ENCODE results near the gene UBE2U.

Gene UBE2U

DNA sequence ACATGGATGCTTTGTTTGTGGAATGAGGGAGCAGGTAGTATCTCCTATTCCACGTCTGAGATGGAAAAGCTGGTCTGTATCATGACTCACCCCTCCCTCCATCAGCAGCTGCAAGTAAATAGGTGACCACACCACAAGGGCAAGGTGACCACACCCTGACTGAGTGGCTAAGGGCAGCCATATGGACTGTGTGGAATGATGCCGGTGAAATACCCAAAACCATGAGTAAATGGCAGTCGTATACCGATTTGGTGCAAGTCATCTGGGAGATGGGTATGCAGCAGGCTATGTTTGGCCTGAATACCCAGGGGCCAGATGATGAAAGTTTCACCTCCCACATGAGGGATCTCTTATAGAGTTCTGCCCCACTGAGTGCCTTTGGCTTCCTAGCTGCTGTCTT, 15.8 kb upstream of the UBE2U start:
- Histone ChIP-seq H3K27me3 (ENCODE audit: low read length) (no peaks in the 10 kb centered on the region), H3F3A (ENCODE audit: insufficient read depth) (no peaks in the 10 kb centered on the region), H3K4me3 (ENCODE audit: insufficient read depth, low read length, poor library complexity, severe bottlenecking) (no peak overlapping the region), H3K36me3 (ENCODE audit: low read length) (no peaks in the 10 kb centered on the region), H3K9me2 (replicated peaks; ENCODE audit: insufficient read depth, low read length) (no peaks in the 10 kb centered on the region), H3K4me2 (ENCODE audit: low read depth, low read length, poor library complexity, severe bottlenecking) (no peak overlapping the region), H3K27ac (ENCODE audit: low read depth, low read length) (no peak overlapping the region), H2AFZ (ENCODE audit: low read depth, low read length, severe bottlenecking) (no peak overlapping the region), H3K9me3 (ENCODE audit: insufficient read depth, low read length) (no peaks in the 10 kb centered on the region), H3K79me2 (ENCODE audit: insufficient read depth, low read length) (no peaks in the 10 kb centered on the region), H3K9ac (ENCODE audit: low read length) (no peak overlapping the region), H4K20me1 (ENCODE audit: low read depth, low read length) (no peaks in the 10 kb centered on the region)
- no peak for TF ChIP-seq EZH2phosphoT487 (conservative IDR thresholded peaks at IDR 0.05; ENCODE audit: low read length)
- TF ChIP-seq, protein P1, sequence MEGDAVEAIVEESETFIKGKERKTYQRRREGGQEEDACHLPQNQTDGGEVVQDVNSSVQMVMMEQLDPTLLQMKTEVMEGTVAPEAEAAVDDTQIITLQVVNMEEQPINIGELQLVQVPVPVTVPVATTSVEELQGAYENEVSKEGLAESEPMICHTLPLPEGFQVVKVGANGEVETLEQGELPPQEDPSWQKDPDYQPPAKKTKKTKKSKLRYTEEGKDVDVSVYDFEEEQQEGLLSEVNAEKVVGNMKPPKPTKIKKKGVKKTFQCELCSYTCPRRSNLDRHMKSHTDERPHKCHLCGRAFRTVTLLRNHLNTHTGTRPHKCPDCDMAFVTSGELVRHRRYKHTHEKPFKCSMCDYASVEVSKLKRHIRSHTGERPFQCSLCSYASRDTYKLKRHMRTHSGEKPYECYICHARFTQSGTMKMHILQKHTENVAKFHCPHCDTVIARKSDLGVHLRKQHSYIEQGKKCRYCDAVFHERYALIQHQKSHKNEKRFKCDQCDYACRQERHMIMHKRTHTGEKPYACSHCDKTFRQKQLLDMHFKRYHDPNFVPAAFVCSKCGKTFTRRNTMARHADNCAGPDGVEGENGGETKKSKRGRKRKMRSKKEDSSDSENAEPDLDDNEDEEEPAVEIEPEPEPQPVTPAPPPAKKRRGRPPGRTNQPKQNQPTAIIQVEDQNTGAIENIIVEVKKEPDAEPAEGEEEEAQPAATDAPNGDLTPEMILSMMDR (IDR thresholded peaks at IDR 0.05; ENCODE audit: insufficient read depth, low read length, poor library complexity, severe bottlenecking), result no peak

DNA sequence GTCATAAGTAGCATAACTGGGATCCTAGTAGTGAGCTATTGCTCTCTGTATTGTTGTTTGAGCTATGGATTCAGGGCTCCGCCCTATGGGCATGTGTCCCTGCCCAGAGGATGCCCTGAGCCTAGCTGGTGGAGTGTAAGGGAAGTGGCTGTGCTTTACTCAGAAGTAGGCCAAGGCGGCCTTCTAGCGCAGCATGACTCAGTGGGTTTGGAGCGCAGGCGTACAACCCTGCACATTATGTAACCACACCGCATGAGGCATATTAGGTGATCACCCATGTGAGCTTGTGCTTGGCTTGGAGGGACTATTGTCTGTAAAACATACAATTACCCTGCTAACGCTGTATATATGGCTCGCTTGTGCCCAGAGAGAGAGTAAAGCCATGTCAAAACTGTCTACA, 11.1 kb upstream of the UBE2U start:
- no peak overlapping the region for H2AFZ ChIP-seq (ENCODE audit: low read depth, low read length, severe bottlenecking)
- no peak overlapping the region for H3K9ac ChIP-seq (ENCODE audit: low read length)
- no peak overlapping the region for H3K27ac ChIP-seq (ENCODE audit: low read depth, low read length)
- no peaks in the 10 kb centered on the region for H3K79me2 ChIP-seq (ENCODE audit: insufficient read depth, low read length)
- no peaks in the 10 kb centered on the region for H3K9me2 ChIP-seq (replicated peaks; ENCODE audit: insufficient read depth, low read length)
- TF ChIP-seq, protein P1 (IDR thresholded peaks at IDR 0.05; ENCODE audit: insufficient read depth, low read length, poor library complexity, severe bottlenecking), result no peak
- TF ChIP-seq EZH2phosphoT487 (conservative IDR thresholded peaks at IDR 0.05; ENCODE audit: low read length), result no peak
- no peaks in the 10 kb centered on the region for H4K20me1 ChIP-seq (ENCODE audit: low read depth, low read length)
- H3K4me3 ChIP-seq (ENCODE audit: insufficient read depth, low read length, poor library complexity, severe bottlenecking), result no peak overlapping the region
- no peak overlapping the region for H3K4me2 ChIP-seq (ENCODE audit: low read depth, low read length, poor library complexity, severe bottlenecking)
- no peaks in the 10 kb centered on the region for H3K9me3 ChIP-seq (ENCODE audit: insufficient read depth, low read length)
- H3K27me3 ChIP-seq (ENCODE audit: low read length), result no peaks in the 10 kb centered on the region
- no peaks in the 10 kb centered on the region for H3F3A ChIP-seq (ENCODE audit: insufficient read depth)
- H3K36me3 ChIP-seq (ENCODE audit: low read length), result no peaks in the 10 kb centered on the region

DNA sequence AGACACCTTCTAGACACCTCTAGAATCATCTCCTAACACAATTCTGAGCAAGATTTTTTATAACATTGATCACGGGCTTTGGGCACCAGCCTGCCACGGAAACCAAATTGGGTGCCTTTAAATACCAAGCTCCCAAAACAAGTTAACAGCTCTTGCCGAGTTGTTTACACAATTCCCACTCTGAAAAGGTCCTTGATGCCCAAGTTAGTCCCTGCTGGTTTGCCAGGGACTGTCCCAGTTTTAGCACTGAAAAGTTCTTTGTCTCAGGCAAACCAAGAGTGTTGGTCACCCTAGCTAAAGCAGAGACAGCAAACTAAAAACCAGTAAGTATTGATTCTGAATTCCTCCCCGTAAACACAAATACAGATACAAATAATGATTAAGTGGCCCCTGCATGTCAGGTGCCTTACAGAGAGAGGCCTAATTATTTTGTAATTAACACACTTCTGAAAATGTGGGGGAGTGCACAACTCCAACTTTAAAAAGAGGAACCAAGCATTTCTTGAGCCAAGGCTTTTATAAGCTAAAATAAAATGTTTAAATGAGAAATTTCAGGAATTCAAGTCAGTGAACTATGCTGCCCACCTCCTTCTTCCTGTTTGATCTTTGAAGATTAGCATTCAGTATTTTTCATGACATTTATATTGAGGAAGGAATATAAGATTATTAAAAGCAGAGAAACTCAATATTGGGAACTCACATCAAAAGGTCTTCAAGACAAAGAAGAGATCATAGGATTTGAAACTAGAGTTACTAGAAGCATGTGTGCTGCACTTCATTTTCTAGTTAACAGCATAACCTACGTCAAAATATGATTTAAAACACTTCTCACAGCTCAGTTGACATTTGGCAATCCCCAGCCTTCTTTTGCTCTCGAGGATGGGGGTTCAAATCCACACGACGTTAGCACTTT, 9.0 kb upstream of the UBE2U start:
- no peaks in the 10 kb centered on the region for H3K27me3 ChIP-seq (ENCODE audit: low read length)
- no peaks in the 10 kb centered on the region for H4K20me1 ChIP-seq (ENCODE audit: low read depth, low read length)
- no peak overlapping the region for H2AFZ ChIP-seq (ENCODE audit: low read depth, low read length, severe bottlenecking)
- no peak for TF ChIP-seq EZH2phosphoT487 (conservative IDR thresholded peaks at IDR 0.05; ENCODE audit: low read length)
- TF ChIP-seq, protein P1 (IDR thresholded peaks at IDR 0.05; ENCODE audit: insufficient read depth, low read length, poor library complexity, severe bottlenecking), result no peak
- no peaks in the 10 kb centered on the region for H3K9me2 ChIP-seq (replicated peaks; ENCODE audit: insufficient read depth, low read length)
- no peaks in the 10 kb centered on the region for H3K79me2 ChIP-seq (ENCODE audit: insufficient read depth, low read length)
- no peak overlapping the region for H3K27ac ChIP-seq (ENCODE audit: low read depth, low read length)
- no peaks in the 10 kb centered on the region for H3K9me3 ChIP-seq (ENCODE audit: insufficient read depth, low read length)
- no peak overlapping the region for H3K9ac ChIP-seq (ENCODE audit: low read length)
- no peaks in the 10 kb centered on the region for H3F3A ChIP-seq (ENCODE audit: insufficient read depth)
- no peak overlapping the region for H3K4me2 ChIP-seq (ENCODE audit: low read depth, low read length, poor library complexity, severe bottlenecking)
- H3K4me3 ChIP-seq (ENCODE audit: insufficient read depth, low read length, poor library complexity, severe bottlenecking), result no peak overlapping the region
- no peaks in the 10 kb centered on the region for H3K36me3 ChIP-seq (ENCODE audit: low read length)
